Breast epithelium (tissue), 4 donors: ENCODE measurements around the gene SEPTIN1. TPM values are rescaled to one million over a fixed set of nuclear protein-coding genes. Genes with fewer than 3 reads are reported as not detected.

Source experiments
- DNase-seq, 2 donors: peaks; one replicate each; pipeline ENCODE4 v3.0.0-alpha.2; 2019; ENCODE audit warnings: low spot score in 2 of 2
- H3K27ac ChIP-seq, 2 donors: fragments of 200-600 bp; sonication (generic) in 1 of 2; one replicate each; pipeline ENCODE4 v1.5.1; 2016 to 2019; ENCODE audit warnings: mild to moderate bottlenecking in 1 of 2
- H3K27me3 ChIP-seq, 2 donors: fragments of 200-600 bp; sonication (generic) in 1 of 2; one replicate each; pipeline versions ENCODE4 v1.5.1 to v1.6.0; 2017 to 2019; ENCODE audit warnings: control low read depth in 1 of 2, mild to moderate bottlenecking in 1 of 2
- H3K36me3 ChIP-seq: fragments of 200-600 bp; one replicate; pipeline ENCODE4 v1.5.1; 2019
- H3K4me1 ChIP-seq, 2 donors: fragments of 200-600 bp; sonication (generic); one replicate each; pipeline ENCODE4 v1.5.1; 2016 to 2019; ENCODE audit warnings: control low read depth in 1 of 2
- H3K4me3 ChIP-seq, 3 donors: fragments of 200-600 bp; sonication (generic); 1 replicate in 2 of 3; 2 replicates in 1 of 3; pipeline ENCODE4 v1.5.1; 2016 to 2019; ENCODE audit warnings: mild to moderate bottlenecking in 3 of 3, moderate library complexity in 2 of 3
- H3K9me3 ChIP-seq, 2 donors: fragments of 200-600 bp; sonication (generic) in 1 of 2; one replicate each; pipeline ENCODE4 v1.5.1; 2016 to 2019; ENCODE audit warnings: control low read depth in 1 of 2
- POLR2A ChIP-seq: fragments of 450-650 bp; IDR thresholded peaks from one replicate; pipeline ENCODE4 v1.6.1; 2016; ENCODE audit warnings: antibody characterized with exemption, mild to moderate bottlenecking, moderate library complexity
- POLR2AphosphoS5 ChIP-seq, 3 donors: sonication (generic); formaldehyde crosslinking; IDR thresholded peaks; one replicate each; pipeline ENCODE4 v1.6.1; 2017; ENCODE audit warnings: antibody characterized with exemption in 3 of 3
- intact Hi-C: fragments of 100-400 bp; cut with DNase I; formaldehyde crosslinking; loops from one replicate; pipeline ENCODE4 v1.15.1; 2023; ENCODE audit warnings: low total_unique reads
- total RNA-seq, 3 donors: library from RNA; depleted of rRNA; stranded (reverse); fragments of >200 nt; gene quantifications; one replicate each; pipeline ENCODE4 v1.1.0, GENCODE V29; 2016
- TF ChIP-seq, protein P1 (sequence below), 3 donors: fragments of 450-650 bp; IDR thresholded peaks; one replicate each; pipeline ENCODE4 v1.5.1; 2016 to 2017; ENCODE audit warnings: antibody characterized with exemption in 3 of 3, mild to moderate bottlenecking in 3 of 3, moderate library complexity in 3 of 3

The SEPTIN1 gene
- total RNA-seq, 3 donors from 2014 or later = 1.3 to 4.6 (median 2.7) TPM

DNA sequence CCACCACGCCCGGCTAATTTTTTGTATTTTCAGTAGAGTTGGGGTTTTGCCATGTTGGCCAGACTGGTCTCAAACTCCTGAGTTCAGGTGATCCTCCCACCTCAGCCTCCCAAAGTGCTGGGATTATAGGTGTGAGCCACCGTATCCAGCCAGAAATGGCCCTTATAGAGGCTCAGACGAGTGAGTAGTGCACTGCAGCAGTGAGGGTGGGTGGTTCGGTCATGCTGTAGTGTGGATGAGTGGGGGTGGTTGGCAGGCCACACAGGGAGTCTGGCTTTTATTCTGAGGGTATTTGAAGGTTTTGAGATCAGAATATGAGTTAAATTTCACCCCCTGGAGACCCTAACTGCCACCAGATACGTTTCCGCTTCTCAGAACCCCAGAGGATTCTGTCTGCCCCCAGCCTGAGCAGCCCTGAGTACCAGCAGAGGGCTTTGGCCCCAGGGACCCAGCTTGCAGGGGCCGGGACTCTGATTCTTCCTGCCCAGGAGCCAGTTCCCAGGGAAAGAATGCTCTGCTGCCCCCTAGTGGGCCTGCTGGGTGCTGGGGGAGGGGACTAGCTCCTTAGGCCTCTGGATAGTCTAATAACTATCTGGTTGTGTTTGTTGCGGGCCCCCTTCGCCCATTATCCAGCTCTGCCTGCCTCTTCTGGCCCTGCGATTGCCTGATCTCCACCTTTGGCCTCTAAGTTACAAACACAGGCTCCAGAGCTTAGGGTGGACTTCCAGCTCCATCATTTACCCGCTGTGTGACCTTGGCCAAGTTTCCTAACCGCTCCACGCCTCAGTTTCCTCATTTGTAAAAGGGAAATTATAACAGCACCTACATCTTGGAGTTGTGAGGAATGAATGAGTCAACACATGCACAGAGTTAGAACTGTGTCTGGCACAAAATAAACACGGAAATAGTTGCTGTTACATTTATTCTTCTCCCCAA, 27.0 kb upstream of the SEPTIN1 start:
- TF ChIP-seq POLR2AphosphoS5 (IDR thresholded peaks at IDR 0.05) (peak in 1 of 3 donors; percentile 38), POLR2A (no peak)
- TF ChIP-seq, protein P1, sequence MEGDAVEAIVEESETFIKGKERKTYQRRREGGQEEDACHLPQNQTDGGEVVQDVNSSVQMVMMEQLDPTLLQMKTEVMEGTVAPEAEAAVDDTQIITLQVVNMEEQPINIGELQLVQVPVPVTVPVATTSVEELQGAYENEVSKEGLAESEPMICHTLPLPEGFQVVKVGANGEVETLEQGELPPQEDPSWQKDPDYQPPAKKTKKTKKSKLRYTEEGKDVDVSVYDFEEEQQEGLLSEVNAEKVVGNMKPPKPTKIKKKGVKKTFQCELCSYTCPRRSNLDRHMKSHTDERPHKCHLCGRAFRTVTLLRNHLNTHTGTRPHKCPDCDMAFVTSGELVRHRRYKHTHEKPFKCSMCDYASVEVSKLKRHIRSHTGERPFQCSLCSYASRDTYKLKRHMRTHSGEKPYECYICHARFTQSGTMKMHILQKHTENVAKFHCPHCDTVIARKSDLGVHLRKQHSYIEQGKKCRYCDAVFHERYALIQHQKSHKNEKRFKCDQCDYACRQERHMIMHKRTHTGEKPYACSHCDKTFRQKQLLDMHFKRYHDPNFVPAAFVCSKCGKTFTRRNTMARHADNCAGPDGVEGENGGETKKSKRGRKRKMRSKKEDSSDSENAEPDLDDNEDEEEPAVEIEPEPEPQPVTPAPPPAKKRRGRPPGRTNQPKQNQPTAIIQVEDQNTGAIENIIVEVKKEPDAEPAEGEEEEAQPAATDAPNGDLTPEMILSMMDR (IDR thresholded peaks at IDR 0.05) = peak; percentile 80 to 94 (median 85)
- DNase-seq = peak; percentile 79 to 91
- intact Hi-C loops = loop anchor here (10.0 kb wide), 1 partner anchor 315 kb away; the partner anchor contains the start of genes TBX6 and YPEL3
- H3K36me3 ChIP-seq = no peaks in the 10 kb centered on the region
- H3K27me3 ChIP-seq = no peaks in the 10 kb centered on the region
- peak overlapping the region; percentile 17 to 33 for H3K27ac ChIP-seq
- peak overlapping the region in 1 of 3 donors; percentile 30 for H3K4me3 ChIP-seq
- peaks cover 0 to 15% of the 10 kb centered on the region in 2 donors for H3K4me1 ChIP-seq
- no peaks in the 10 kb centered on the region for H3K9me3 ChIP-seq

DNA sequence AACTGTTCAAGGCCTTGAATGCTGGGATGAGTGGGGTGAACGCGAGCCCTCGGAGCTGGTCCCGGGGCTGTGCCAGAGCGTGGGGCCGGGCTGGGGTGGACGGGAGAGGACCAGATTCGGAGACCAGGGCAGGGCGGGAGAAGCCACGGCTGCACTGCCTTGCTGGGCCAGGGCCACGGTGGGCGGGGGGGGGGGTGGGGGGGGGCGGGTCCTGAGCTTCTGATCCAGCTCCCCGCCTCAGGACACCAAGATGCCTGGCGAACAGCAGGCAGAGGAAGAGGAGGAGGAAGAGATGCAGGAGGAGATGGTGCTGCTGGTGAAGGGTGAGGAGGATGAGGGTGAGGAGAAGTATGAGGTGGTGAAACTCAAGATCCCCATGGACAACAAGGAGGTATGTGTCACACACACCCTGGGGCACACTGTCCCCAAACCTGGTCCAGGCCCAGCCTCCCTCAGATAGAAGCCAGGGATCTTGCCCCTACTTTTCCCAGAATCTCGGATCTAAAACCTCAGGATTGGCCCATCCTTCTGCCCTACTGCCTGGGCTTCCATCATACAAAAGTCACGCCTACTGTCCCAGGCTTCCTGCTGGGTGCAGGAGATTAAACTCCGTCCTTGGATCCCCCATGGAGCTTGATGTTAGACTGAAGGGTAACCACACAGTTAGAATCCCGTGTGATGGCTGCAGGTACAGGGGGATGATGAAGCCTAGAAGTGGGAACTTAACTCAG, 25.6 kb upstream of the SEPTIN1 start:
- H3K27me3 ChIP-seq = no peaks in the 10 kb centered on the region
- no peak for DNase-seq
- H3K4me1 ChIP-seq = peaks cover 0 to 15% of the 10 kb centered on the region in 2 donors
- H3K36me3 ChIP-seq = no peaks in the 10 kb centered on the region
- peak overlapping the region; percentile 86 to 93 for H3K27ac ChIP-seq
- intact Hi-C loops = no loop called here
- no peaks in the 10 kb centered on the region for H3K9me3 ChIP-seq
- TF ChIP-seq, protein P1 (IDR thresholded peaks at IDR 0.05) = no peak
- no peak for TF ChIP-seq POLR2A
- no peak for TF ChIP-seq POLR2AphosphoS5 (IDR thresholded peaks at IDR 0.05)
- H3K4me3 ChIP-seq = peak overlapping the region; percentile 65 to 96 (median 76)

GRCh38 chr16:30407102-30407803, 24.9 kb upstream of the SEPTIN1 start, which contains the start of gene ZNF771:
Gene ZNF771, plus strand, starts transcription at chr16:30407606. Its CDS starts 448 bp downstream, at chr16:30408054.
- intact Hi-C loops = no loop called here
- peak within 1 kb of the TSS; percentile 86 to 93 for H3K27ac ChIP-seq

DNA sequence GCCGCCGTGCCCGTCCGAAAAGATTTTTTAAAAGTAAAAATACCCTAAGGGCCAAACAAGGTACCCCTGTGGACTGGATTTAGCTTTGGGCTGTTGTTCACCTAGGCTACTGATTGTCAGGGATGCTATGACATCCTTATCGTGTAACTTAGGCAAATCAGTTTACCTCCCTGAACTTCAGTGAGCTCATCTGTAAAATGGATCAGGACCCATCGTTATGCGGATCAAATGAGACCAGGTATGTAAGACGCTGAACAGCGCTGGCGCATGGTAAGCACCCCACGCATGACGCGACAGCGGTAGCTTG, 24.4 kb upstream of the SEPTIN1 start:
- intact Hi-C loops = no loop called here
- TF ChIP-seq, protein P1 (IDR thresholded peaks at IDR 0.05) = no peak
- TF ChIP-seq POLR2A = no peak
- no peak for TF ChIP-seq POLR2AphosphoS5 (IDR thresholded peaks at IDR 0.05)
- H3K27me3 ChIP-seq = no peaks in the 10 kb centered on the region
- H3K4me1 ChIP-seq = peaks cover 0 to 15% of the 10 kb centered on the region in 2 donors
- no peaks in the 10 kb centered on the region for H3K36me3 ChIP-seq
- DNase-seq = no peak
- H3K9me3 ChIP-seq = no peaks in the 10 kb centered on the region
- peak overlapping the region; percentile 65 to 96 (median 76) for H3K4me3 ChIP-seq
- H3K27ac ChIP-seq = peak overlapping the region; percentile 86 to 93

More at GRCh38 chr16:30407102-30407803, 24.9 kb upstream of the SEPTIN1 start, which contains the start of gene ZNF771:
- Histone ChIP-seq H3K4me1 (peaks cover 0 to 15% of the 10 kb centered on the region in 2 donors), H3K4me3 (peak within 1 kb of the TSS; percentile 65 to 96 (median 76)), H3K36me3 (no peaks in the 10 kb centered on the region), H3K27me3 (no peaks in the 10 kb centered on the region), H3K9me3 (no peaks in the 10 kb centered on the region)
- peak; percentile 48 to 78 (median 68) for TF ChIP-seq POLR2AphosphoS5 (IDR thresholded peaks at IDR 0.05)
- TF ChIP-seq, protein P1 (IDR thresholded peaks at IDR 0.05) = no peak
- TF ChIP-seq POLR2A = peak; percentile 62
- DNase-seq = peak; percentile 91 to 93
